Measurements from ENCODE around the gene AGBL5. TPM values are rescaled to one million over a fixed set of nuclear protein-coding genes. Genes with fewer than 3 reads are reported as not detected.

AGBL5 gene
- total RNA-seq, 1 donor from 2014 or later, result 23.4 TPM

- TF ChIP-seq CTCF (IDR thresholded peaks at IDR 0.05), result no peak
- no peaks in the 10 kb centered on the region for H3K27me3 Mint-ChIP-seq (ENCODE audit: unreplicated experiment)
- H3K4me1 Mint-ChIP-seq (ENCODE audit: unreplicated experiment), result peaks cover 7% of the 10 kb centered on the region
- H3K36me3 Mint-ChIP-seq (ENCODE audit: unreplicated experiment), result peaks cover 10% of the 10 kb centered on the region
- no peak overlapping the region for H3K27ac Mint-ChIP-seq (ENCODE audit: unreplicated experiment)
- H3K9me3 Mint-ChIP-seq (ENCODE audit: unreplicated experiment), result no peaks in the 10 kb centered on the region
- no peak overlapping the region for H3K4me3 Mint-ChIP-seq (ENCODE audit: unreplicated experiment)
- DNase-seq (ENCODE audit: extremely low spot score, unreplicated experiment), result no peak
These were observed 26.7 kb upstream of the AGBL5 start for GRCh38 chr2:27024812-27025211.

- TF ChIP-seq CTCF (IDR thresholded peaks at IDR 0.05), result no peak
- H3K4me3 Mint-ChIP-seq (ENCODE audit: unreplicated experiment), result no peak overlapping the region
- no peak for DNase-seq (ENCODE audit: extremely low spot score, unreplicated experiment)
- H3K27ac Mint-ChIP-seq (ENCODE audit: unreplicated experiment), result no peak overlapping the region
- H3K36me3 Mint-ChIP-seq (ENCODE audit: unreplicated experiment), result peaks cover 10% of the 10 kb centered on the region
- H3K9me3 Mint-ChIP-seq (ENCODE audit: unreplicated experiment), result no peaks in the 10 kb centered on the region
- no peaks in the 10 kb centered on the region for H3K27me3 Mint-ChIP-seq (ENCODE audit: unreplicated experiment)
- H3K4me1 Mint-ChIP-seq (ENCODE audit: unreplicated experiment), result peaks cover 5% of the 10 kb centered on the region
These were observed 26.1 kb upstream of the AGBL5 start for GRCh38 chr2:27025281-27025800.

- H3K27me3 Mint-ChIP-seq (ENCODE audit: unreplicated experiment), result no peaks in the 10 kb centered on the region
- H3K4me3 Mint-ChIP-seq (ENCODE audit: unreplicated experiment), result no peak overlapping the region
These were observed 25.3 kb upstream of the AGBL5 start for GRCh38 chr2:27025861-27026851.

GRCh38 chr2:27027211-27027651 lies 24.2 kb upstream of the AGBL5 start:
- no peak overlapping the region for H3K27ac Mint-ChIP-seq (ENCODE audit: unreplicated experiment)
- peaks cover 15% of the 10 kb centered on the region for H3K4me1 Mint-ChIP-seq (ENCODE audit: unreplicated experiment)
- no peaks in the 10 kb centered on the region for H3K27me3 Mint-ChIP-seq (ENCODE audit: unreplicated experiment)
- TF ChIP-seq CTCF (IDR thresholded peaks at IDR 0.05), result no peak
- H3K4me3 Mint-ChIP-seq (ENCODE audit: unreplicated experiment), result no peak overlapping the region
- no peak for DNase-seq (ENCODE audit: extremely low spot score, unreplicated experiment)
- peaks cover 10% of the 10 kb centered on the region for H3K36me3 Mint-ChIP-seq (ENCODE audit: unreplicated experiment)
- no peaks in the 10 kb centered on the region for H3K9me3 Mint-ChIP-seq (ENCODE audit: unreplicated experiment)

More at GRCh38 chr2:27025861-27026851, 25.3 kb upstream of the AGBL5 start:
- Mint-ChIP-seq H3K27ac (ENCODE audit: unreplicated experiment) (no peak overlapping the region), H3K4me1 (ENCODE audit: unreplicated experiment) (peaks cover 6% of the 10 kb centered on the region), H3K36me3 (ENCODE audit: unreplicated experiment) (peaks cover 10% of the 10 kb centered on the region), H3K9me3 (ENCODE audit: unreplicated experiment) (no peaks in the 10 kb centered on the region)
- DNase-seq (ENCODE audit: extremely low spot score, unreplicated experiment), result no peak
- no peak for TF ChIP-seq CTCF (IDR thresholded peaks at IDR 0.05)

- Mint-ChIP-seq H3K4me1 (ENCODE audit: unreplicated experiment) (peaks cover 26% of the 10 kb centered on the region), H3K9me3 (ENCODE audit: unreplicated experiment) (no peaks in the 10 kb centered on the region), H3K27ac (ENCODE audit: unreplicated experiment) (no peak overlapping the region), H3K4me3 (ENCODE audit: unreplicated experiment) (no peak overlapping the region), H3K36me3 (ENCODE audit: unreplicated experiment) (peaks cover 6% of the 10 kb centered on the region), H3K27me3 (ENCODE audit: unreplicated experiment) (no peaks in the 10 kb centered on the region)
- DNase-seq (ENCODE audit: extremely low spot score, unreplicated experiment), result no peak
- no peak for TF ChIP-seq CTCF (IDR thresholded peaks at IDR 0.05)
These were observed 22.4 kb upstream of the AGBL5 start for GRCh38 chr2:27029051-27029450.
